DMS79 (cell line): ENCODE results near the gene SPINT2.
"Not testable (repeated sequence)": the region's sequence is repeated elsewhere in the genome, so short reads cannot be mapped to it uniquely, and the experiment has no call there.

Experiments
- DNase-seq: peaks from one replicate; lab custom pipeline; 2025; lab: John Stamatoyannopoulos, UW

The SPINT2 gene

DNA sequence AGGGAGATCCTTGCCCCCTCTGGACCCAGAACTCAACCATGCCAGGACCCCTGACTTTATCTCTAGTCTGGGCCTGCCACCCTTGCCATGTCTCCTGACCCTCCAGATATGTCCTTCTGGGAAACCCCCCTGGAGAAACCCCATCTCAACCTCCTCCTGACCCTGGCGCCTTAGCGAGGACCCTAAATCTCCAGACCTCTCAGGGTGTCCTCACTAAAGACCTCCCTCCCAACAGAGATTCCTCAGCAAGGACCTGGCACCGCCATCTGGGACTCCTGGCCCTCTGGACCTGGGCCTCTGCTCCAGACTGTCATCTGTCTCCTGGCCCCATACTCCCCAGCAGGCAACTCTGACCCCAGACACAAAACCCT is 56.6 kb downstream of the SPINT2 start:
- no peak for DNase-seq

DNA sequence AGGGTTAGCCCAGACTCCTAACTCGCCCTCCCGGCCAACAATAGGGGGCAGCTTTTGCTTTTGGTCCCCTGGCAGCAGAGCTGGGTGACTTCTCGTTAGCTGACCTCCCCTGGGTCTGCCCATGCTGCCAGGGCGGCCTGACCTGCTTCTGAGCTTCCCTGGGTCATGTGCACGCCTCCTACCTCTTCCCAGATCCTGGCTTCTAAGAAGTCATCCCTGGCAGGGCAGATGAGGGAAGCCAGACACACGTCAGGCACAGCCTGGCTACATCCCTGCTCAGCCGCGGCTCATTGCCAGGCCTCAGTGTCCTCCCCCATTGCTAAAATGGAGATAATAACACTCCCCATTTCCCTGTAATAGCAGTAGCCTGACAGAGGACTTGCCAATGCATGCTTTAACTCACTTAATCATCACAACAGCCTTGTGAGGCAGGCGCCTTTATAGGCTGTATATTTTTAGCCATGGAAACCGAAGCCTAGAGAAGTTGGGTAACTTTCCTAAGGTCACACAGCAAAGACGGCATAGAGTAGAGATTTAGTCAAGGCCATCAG is 57.3 kb downstream of the SPINT2 start:
- no peak for DNase-seq

DNA sequence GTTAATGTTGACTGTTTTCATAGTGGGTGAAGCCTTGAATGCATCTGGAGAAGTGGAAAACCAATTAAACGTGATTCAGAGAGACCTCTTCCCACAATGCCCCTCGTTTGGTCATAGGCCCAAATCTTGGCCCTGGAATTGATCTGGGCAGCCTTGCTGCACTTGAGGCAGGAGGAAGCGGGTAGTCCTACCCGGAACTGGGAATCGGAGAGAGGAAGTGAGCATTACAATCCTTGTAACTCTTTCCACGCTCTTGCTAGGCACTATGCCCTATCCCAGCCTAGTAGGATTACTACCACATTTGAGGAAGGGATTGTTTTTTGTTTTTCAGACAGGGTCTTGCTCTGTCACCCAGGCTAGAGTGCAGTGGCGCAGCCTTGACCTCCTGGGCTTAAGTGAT is 58.9 kb downstream of the SPINT2 start:
- no peak for DNase-seq

DNA sequence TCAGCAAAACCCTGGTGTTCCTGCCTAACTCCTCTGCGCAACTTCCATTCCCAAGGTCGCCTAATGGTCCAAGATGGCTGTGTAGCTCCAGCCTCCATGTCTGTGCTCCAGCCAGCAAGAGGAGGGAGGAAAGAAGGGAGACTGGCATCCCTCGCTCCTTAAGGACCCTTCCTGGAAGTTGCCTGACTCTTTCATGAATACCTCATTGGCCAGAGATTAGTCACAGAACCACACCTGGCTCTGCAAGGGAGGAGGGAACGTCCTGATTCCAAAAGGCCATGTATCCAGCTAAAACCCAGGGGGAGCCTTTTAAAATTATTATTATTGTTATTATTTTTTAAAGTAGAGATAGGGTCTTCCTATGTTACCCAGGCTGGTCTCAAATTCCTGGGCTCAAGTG is 60.1 kb downstream of the SPINT2 start:
- DNase-seq: no peak

DNA sequence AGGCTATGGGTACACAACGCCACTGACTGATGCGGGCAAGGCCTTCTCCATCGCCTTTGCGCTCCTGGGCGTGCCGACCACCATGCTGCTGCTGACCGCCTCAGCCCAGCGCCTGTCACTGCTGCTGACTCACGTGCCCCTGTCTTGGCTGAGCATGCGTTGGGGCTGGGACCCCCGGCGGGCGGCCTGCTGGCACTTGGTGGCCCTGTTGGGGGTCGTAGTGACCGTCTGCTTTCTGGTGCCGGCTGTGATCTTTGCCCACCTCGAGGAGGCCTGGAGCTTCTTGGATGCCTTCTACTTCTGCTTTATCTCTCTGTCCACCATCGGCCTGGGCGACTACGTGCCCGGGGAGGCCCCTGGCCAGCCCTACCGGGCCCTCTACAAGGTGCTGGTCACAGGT is 62.2 kb downstream of the SPINT2 start:
- no peak for DNase-seq

DNA sequence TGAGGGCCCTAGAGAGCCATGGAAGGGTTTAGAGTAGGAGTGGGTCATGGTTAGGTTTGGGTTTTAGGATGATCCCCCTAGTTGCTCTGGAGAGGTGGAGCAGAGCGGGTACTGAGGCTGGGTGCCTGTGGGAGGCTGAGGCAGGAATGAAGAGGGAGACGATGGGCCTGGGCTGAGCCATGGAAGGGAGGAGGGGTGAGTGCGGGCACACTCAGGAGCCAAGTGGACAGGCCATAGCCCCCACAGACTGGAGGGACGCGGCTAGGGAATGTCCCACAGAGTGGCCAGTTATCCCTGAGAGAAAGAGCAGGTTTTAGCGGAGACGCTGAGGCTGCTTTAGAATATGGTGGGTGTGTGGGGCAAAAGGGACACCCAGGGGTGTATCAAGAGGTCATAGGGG is 65.3 kb downstream of the SPINT2 start:
- DNase-seq: no peak

DNA sequence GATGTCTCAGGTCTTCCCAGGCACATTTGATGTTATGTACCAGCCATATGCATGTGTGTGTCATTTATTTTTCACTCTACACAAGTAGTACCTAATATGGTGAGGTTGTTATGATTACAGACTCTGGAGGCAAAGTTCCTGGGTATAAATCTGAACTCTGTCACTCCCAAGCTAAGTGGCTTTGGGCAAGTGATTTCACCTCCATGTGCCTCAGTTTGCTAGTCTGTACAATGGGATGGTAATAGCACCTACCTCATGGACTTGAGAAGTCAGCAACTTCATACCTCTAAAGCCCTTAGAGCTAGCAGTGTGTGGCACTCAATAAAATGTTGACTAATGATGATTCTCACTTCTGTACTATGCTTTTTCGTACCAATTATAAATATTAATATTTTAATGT is 67.4 kb downstream of the SPINT2 start:
- DNase-seq: no peak

DNA sequence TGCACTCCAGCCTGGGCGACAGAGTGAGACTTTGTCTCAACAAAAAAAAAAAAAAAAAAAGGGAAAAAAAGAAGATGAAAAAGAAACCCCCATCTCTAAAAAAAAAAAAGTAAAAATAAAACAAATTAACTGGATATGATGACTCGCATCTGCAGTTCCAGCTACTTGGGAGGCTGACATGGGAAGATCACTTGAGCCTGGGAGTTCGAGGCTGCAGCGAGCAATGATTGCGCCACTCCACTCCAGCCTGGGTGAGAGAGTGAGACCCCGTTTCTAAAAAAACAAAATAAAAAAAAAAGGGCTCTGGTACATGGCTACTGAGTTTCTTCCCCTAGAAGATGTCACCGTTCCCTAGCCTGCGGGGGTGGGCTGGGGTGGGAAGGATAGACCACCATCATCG is 68.9 kb downstream of the SPINT2 start:
- DNase-seq: no peak

DNA sequence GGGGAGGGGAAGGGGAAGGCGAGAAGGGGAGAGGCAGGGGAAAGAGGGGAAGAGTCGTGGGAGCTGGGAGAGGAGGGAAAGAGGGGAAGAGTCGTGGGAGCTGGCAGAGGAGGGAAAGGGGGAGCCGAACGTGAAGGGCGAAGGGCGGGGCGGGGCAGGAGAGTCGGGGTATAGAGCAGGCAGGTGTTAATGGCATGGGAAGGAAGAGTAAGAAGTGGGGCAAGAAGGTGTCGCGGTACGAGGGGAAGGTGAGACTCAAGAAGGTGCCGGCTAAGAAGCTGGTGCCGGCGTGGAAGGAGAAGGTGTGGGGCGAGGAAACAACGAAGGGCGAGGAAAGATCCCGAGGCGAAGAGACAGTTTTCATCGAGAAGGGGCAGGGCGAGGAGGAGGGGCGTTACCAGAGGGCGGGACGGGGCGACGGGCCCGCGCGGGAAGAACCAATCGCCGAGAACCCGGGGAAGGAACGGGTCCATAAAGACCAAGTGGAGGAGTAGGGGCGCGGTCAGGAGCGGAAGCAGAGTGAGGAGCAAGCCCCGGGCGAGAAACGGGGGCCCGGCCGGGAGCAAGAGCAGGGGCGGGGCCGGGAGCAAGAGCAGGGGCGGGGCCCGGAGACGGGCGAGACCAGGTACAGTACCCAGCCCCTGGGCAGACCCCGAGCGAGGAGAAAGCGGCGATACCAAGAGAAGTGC is 71.7 kb downstream of the SPINT2 start:
- peak; percentile 90 for DNase-seq

DNA sequence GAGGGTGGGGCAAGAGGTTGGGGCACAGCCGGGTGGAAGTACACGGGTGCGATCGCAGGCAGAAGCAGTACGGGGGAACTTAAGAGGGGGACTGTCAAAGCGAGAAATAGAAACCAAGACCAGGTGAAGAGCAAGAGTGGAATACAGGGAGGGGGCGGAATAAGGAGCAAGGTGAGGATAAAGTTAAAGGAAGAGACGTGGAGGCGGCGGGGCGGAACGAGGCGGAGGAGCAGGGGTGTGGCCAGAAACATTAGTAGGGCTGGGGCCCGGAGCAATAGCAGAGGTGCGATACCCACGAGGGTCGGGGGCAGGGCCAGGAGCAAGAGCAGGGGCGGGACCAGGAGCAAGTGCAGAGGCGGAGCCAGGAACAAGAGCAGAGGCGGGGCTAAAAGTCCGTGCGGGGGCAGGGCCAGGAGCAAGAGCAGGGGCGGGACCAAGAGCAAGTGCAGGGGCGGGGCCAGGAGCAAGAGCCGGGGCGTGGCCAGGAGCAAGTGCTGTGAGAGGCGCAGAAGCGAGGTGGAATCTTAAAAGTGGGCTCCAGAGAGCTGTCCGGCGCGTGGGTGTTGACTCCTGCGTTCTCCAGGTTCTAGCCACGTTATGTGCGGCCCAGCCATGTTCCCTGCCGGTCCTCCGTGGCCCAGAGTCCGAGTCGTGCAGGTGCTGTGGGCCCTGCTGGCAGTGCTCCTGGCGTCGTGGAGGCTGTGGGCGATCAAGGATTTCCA is 72.4 kb downstream of the SPINT2 start:
- peak; percentile 84 for DNase-seq

DNA sequence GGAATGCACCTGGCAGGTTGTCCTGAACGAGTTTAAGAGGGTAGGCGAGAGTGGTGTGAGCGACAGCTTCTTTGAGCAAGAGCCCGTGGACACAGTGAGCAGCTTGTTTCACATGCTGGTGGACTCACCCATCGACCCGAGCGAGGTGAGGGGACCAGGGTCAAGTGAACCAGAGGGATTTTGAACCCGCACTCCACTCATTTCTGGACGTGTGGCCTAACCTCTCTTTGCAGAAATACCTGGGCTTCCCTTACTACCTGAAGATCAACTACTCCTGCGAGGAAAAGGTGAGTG is 72.9 kb downstream of the SPINT2 start:
- no peak for DNase-seq

DNA sequence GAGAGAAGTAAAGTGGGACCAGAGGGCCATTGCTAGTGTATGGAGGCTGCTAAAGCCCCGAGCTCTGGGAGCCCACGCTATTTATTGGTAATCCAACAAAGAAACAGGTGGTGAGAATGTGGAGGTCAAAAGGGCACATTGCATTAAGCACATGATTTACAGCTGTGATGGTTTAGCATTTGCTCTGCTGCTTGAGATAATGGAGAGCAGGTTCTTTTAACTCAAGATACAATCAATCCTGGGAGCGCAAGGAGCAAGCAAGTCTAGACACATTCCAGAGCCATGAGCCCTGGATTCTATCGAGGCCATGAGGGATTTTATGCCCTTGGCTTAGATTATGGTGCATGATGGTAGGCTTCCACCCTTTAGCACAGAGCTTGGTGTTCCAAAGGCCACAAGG is 74.6 kb downstream of the SPINT2 start:
- DNase-seq: not testable (repeated sequence)

DNA sequence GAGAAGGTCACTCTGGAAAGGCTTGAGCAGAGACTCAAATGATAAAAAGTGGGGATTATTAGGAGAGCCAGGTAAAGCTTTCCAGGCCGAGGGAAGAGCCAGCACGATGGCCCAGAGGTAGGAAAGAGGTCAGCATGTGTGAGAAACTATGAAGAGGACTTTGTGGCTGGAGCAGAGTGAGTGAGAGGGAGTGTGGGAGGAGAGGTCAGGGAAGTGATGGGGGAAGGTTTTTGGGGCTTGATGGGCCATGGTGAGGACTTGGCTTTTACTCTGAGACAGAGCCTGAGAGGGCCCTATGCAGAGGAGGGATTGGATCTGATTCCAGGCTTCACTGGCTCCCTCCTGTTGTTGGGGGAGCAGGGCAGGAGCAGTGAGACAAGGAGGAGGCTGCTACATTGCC is 76.6 kb downstream of the SPINT2 start:
- no peak for DNase-seq
